T-helper 9 cell (primary cell): ENCODE data around the gene RHPN2.

Source experiments
- DNase-seq: peaks from one replicate; pipeline ENCODE4 v3.0.0-alpha.2; 2020
- total RNA-seq, 2 donors: gene quantifications; one replicate each; lab custom pipeline; 2026; lab: John Stamatoyannopoulos, UW

The RHPN2 gene
- 0 to 0.21 reads per million in 2 donors for total RNA-seq

- DNase-seq, result peak; percentile 10
Observed at GRCh38 chr19:33064792-33065550, at the start of gene RHPN2. Gene RHPN2, minus strand, starts transcription at chr19:33064888. Its CDS starts 36 bp downstream, at chr19:33064852.

- DNase-seq, result no peak
Observed at GRCh38 chr19:33114312-33114711, 49.6 kb upstream of the RHPN2 start.

- no peak for DNase-seq
Observed at GRCh38 chr19:33111587-33111986, 46.9 kb upstream of the RHPN2 start.

GRCh38 chr19:33110137-33110910 lies 45.6 kb upstream of the RHPN2 start:
- no peak for DNase-seq

- no peak for DNase-seq
Observed at GRCh38 chr19:33108161-33108560, 43.5 kb upstream of the RHPN2 start.

- no peak for DNase-seq
Observed at GRCh38 chr19:33102893-33103292, 38.2 kb upstream of the RHPN2 start.

- no peak for DNase-seq
Observed at GRCh38 chr19:33100894-33101644, 36.4 kb upstream of the RHPN2 start.

GRCh38 chr19:33098055-33098534 lies 33.4 kb upstream of the RHPN2 start:
- DNase-seq, result no peak

GRCh38 chr19:33096005-33096404 lies 31.3 kb upstream of the RHPN2 start:
- DNase-seq, result no peak

GRCh38 chr19:33094436-33095067 lies 29.9 kb upstream of the RHPN2 start:
- DNase-seq, result no peak

GRCh38 chr19:33093420-33094210 lies 28.9 kb upstream of the RHPN2 start:
- DNase-seq, result no peak

- DNase-seq, result no peak
Observed at GRCh38 chr19:33090179-33090578, 25.5 kb upstream of the RHPN2 start.

- DNase-seq, result no peak
Observed at GRCh38 chr19:33089010-33089409, 24.3 kb upstream of the RHPN2 start.

- DNase-seq, result no peak
Observed at GRCh38 chr19:33086955-33087354, 22.3 kb upstream of the RHPN2 start.

- DNase-seq, result no peak
Observed at GRCh38 chr19:33085570-33086128, 21.0 kb upstream of the RHPN2 start.

GRCh38 chr19:33080761-33081681 lies 16.3 kb upstream of the RHPN2 start, which contains the start of gene GPATCH1:
Gene GPATCH1, plus strand, starts transcription at chr19:33081181. Its CDS starts 13 bp downstream, at chr19:33081194.
- peak; percentile 81 for DNase-seq

GRCh38 chr19:33075519-33075918 lies 10.8 kb upstream of the RHPN2 start:
- DNase-seq, result no peak

GRCh38 chr19:33071887-33072286 lies 7.2 kb upstream of the RHPN2 start:
- no peak for DNase-seq

- no peak for DNase-seq
Observed at GRCh38 chr19:33067121-33067520, 2.4 kb upstream of the RHPN2 start.

GRCh38 chr19:33066543-33066942 lies 1.9 kb upstream of the RHPN2 start:
- DNase-seq, result no peak
